Measurements from ENCODE around the gene POTEB3. TPM values are rescaled to one million over a fixed set of nuclear protein-coding genes. Genes with fewer than 3 reads are reported as not detected.
"Not testable (repeated sequence)": the region's sequence is repeated elsewhere in the genome, so short reads cannot be mapped to it uniquely, and the experiment has no call there.

Gene POTEB3
- total RNA-seq (2014; rRNA removed; shearing (Covaris generic)) = not detected in 2 replicates
- not detected in 2 replicates for polyA plus RNA-seq (2015; cell fraction: cytosol; rRNA removed)
- 0.14 TPM in 1 of 2 replicates, not detected in the other for polyA plus RNA-seq (2015; cell fraction: nucleus; rRNA removed)

GRCh38 chr15:21440399-21440798 is at the start of gene POTEB3:
POTEB3 (minus strand) TSS chr15:21440499; CDS start chr15:21440011, 488 bp downstream.
- in situ Hi-C loops (cut with HindIII; ENCODE audit: low pct_unique_long_range_greater_than_20kb, low sequenced_read_pairs); DNase-seq (ENCODE audit: low read depth, low spot score): not testable (repeated sequence)

- in situ Hi-C loops (cut with HindIII; ENCODE audit: low pct_unique_long_range_greater_than_20kb, low sequenced_read_pairs); DNase-seq (ENCODE audit: low read depth, low spot score): not testable (repeated sequence)
These were observed 13.4 kb upstream of the POTEB3 start for GRCh38 chr15:21453683-21454082.

GRCh38 chr15:21451920-21452563 is 11.7 kb upstream of the POTEB3 start:
- in situ Hi-C loops (cut with HindIII; ENCODE audit: low pct_unique_long_range_greater_than_20kb, low sequenced_read_pairs) = not testable (repeated sequence)

GRCh38 chr15:21451487-21451886 is 11.2 kb upstream of the POTEB3 start:
- in situ Hi-C loops (cut with HindIII; ENCODE audit: low pct_unique_long_range_greater_than_20kb, low sequenced_read_pairs); DNase-seq (ENCODE audit: low read depth, low spot score): not testable (repeated sequence)

More at GRCh38 chr15:21451920-21452563, 11.7 kb upstream of the POTEB3 start:
- not testable (repeated sequence) for DNase-seq (ENCODE audit: low read depth, low spot score)

GRCh38 chr15:21407366-21407765 is 32.9 kb downstream of the POTEB3 start:
- DNase-seq (ENCODE audit: low read depth, low spot score); in situ Hi-C loops (cut with HindIII; ENCODE audit: low pct_unique_long_range_greater_than_20kb, low sequenced_read_pairs): not testable (repeated sequence)

- in situ Hi-C loops (cut with HindIII; ENCODE audit: low pct_unique_long_range_greater_than_20kb, low sequenced_read_pairs) = not testable (repeated sequence)
These were observed 38.8 kb downstream of the POTEB3 start for GRCh38 chr15:21401531-21401930.

GRCh38 chr15:21399111-21399510 is 41.2 kb downstream of the POTEB3 start:
- in situ Hi-C loops (cut with HindIII; ENCODE audit: low pct_unique_long_range_greater_than_20kb, low sequenced_read_pairs); DNase-seq (ENCODE audit: low read depth, low spot score): not testable (repeated sequence)

More at GRCh38 chr15:21401531-21401930, 38.8 kb downstream of the POTEB3 start:
- DNase-seq (ENCODE audit: low read depth, low spot score) = not testable (repeated sequence)

GRCh38 chr15:21398511-21398910 is 41.8 kb downstream of the POTEB3 start:
- DNase-seq (ENCODE audit: low read depth, low spot score); in situ Hi-C loops (cut with HindIII; ENCODE audit: low pct_unique_long_range_greater_than_20kb, low sequenced_read_pairs): not testable (repeated sequence)

- in situ Hi-C loops (cut with HindIII; ENCODE audit: low pct_unique_long_range_greater_than_20kb, low sequenced_read_pairs); DNase-seq (ENCODE audit: low read depth, low spot score): not testable (repeated sequence)
These were observed 42.6 kb downstream of the POTEB3 start for GRCh38 chr15:21397656-21398055.

- in situ Hi-C loops (cut with HindIII; ENCODE audit: low pct_unique_long_range_greater_than_20kb, low sequenced_read_pairs); DNase-seq (ENCODE audit: low read depth, low spot score): not testable (repeated sequence)
These were observed 43.1 kb downstream of the POTEB3 start for GRCh38 chr15:21397186-21397585.

- in situ Hi-C loops (cut with HindIII; ENCODE audit: low pct_unique_long_range_greater_than_20kb, low sequenced_read_pairs); DNase-seq (ENCODE audit: low read depth, low spot score): not testable (repeated sequence)
These were observed 54.3 kb downstream of the POTEB3 start for GRCh38 chr15:21385961-21386360.

- DNase-seq (ENCODE audit: low read depth, low spot score); in situ Hi-C loops (cut with HindIII; ENCODE audit: low pct_unique_long_range_greater_than_20kb, low sequenced_read_pairs): not testable (repeated sequence)
These were observed 56.3 kb downstream of the POTEB3 start for GRCh38 chr15:21383866-21384485.

- in situ Hi-C loops (cut with HindIII; ENCODE audit: low pct_unique_long_range_greater_than_20kb, low sequenced_read_pairs); DNase-seq (ENCODE audit: low read depth, low spot score): not testable (repeated sequence)
These were observed 66.6 kb downstream of the POTEB3 start for GRCh38 chr15:21373682-21374081.

GRCh38 chr15:21369177-21369576 is 71.1 kb downstream of the POTEB3 start:
- in situ Hi-C loops (cut with HindIII; ENCODE audit: low pct_unique_long_range_greater_than_20kb, low sequenced_read_pairs); DNase-seq (ENCODE audit: low read depth, low spot score): not testable (repeated sequence)

- in situ Hi-C loops (cut with HindIII; ENCODE audit: low pct_unique_long_range_greater_than_20kb, low sequenced_read_pairs); DNase-seq (ENCODE audit: low read depth, low spot score): not testable (repeated sequence)
These were observed 71.7 kb downstream of the POTEB3 start for GRCh38 chr15:21368625-21369024.
